ENCODE results near the gene GGTLC3.
"Not testable (repeated sequence)": the region's sequence is repeated elsewhere in the genome, so short reads cannot be mapped to it uniquely, and the experiment has no call there.

GRCh38 chr22:18558516-18558915 is 40.6 kb upstream of the GGTLC3 start:
- not testable (repeated sequence) for TF ChIP-seq EZH2phosphoT487 (conservative IDR thresholded peaks at IDR 0.05; ENCODE audit: low read length)
- TF ChIP-seq, protein P1, sequence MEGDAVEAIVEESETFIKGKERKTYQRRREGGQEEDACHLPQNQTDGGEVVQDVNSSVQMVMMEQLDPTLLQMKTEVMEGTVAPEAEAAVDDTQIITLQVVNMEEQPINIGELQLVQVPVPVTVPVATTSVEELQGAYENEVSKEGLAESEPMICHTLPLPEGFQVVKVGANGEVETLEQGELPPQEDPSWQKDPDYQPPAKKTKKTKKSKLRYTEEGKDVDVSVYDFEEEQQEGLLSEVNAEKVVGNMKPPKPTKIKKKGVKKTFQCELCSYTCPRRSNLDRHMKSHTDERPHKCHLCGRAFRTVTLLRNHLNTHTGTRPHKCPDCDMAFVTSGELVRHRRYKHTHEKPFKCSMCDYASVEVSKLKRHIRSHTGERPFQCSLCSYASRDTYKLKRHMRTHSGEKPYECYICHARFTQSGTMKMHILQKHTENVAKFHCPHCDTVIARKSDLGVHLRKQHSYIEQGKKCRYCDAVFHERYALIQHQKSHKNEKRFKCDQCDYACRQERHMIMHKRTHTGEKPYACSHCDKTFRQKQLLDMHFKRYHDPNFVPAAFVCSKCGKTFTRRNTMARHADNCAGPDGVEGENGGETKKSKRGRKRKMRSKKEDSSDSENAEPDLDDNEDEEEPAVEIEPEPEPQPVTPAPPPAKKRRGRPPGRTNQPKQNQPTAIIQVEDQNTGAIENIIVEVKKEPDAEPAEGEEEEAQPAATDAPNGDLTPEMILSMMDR (IDR thresholded peaks at IDR 0.05; ENCODE audit: insufficient read depth, low read length, poor library complexity, severe bottlenecking): not testable (repeated sequence)
